IMR-90 (cell line): ENCODE measurements around the gene ULK1. TPM values are rescaled to one million over a fixed set of nuclear protein-coding genes. Genes with fewer than 3 reads are reported as not detected.

Source experiments
- ATAC-seq: fragments of 200-7000 bp; cut with Tn5 transposase; 2 replicates; pipeline ENCODE4 v1.9.1; 2020; ENCODE audit warnings: low read depth, mild to moderate bottlenecking, moderate library complexity
- BruUV-seq: library from RNA; stranded (reverse); fragments of 400-500 nt; replicated peaks from 2 replicates; lab custom pipeline; 2021; lab: Mats Ljungman, UMichigan
- CTCF ChIA-PET: fragments of 300-600 bp; formaldehyde crosslinking; extraction: SDS; loops from one replicate; lab custom pipeline; 2021; ENCODE audit warnings: antibody characterized with exemption; lab: Yijun Ruan, JAX
- POLR2A ChIA-PET: fragments of 300-600 bp; sonication (Branson Sonifier 250); formaldehyde crosslinking; loops from one replicate; lab custom pipeline; 2022; ENCODE audit warnings: antibody characterized with exemption; ENCODE audit not compliant: unreplicated experiment; lab: Charles Lee
- DNase-seq: peaks from one replicate; pipeline ENCODE4 v3.0.0; 2013
- H2AFZ ChIP-seq: replicated peaks from 2 replicates; pipeline ENCODE3; 2013; ENCODE audit warnings: low read length, mild to moderate bottlenecking; ENCODE audit not compliant: poor library complexity
- H2AK5ac ChIP-seq: 2 replicates; pipeline ENCODE4 v1.6.1; 2013; ENCODE audit warnings: low read depth, low read length, inconsistent platforms
- H2AK9ac ChIP-seq: replicated peaks from 2 replicates; pipeline ENCODE3; 2013; ENCODE audit warnings: mild to moderate bottlenecking, low read depth, low read length, moderate library complexity; ENCODE audit not compliant: poor library complexity
- H2BK120ac ChIP-seq: 2 replicates; pipeline ENCODE4 v1.6.1; 2013; ENCODE audit warnings: low read depth, low read length, inconsistent platforms
- H2BK15ac ChIP-seq: 3 replicates; pipeline ENCODE4 v1.6.1; 2013; ENCODE audit warnings: low read depth, low read length, inconsistent platforms
- H2BK20ac ChIP-seq: 2 replicates; pipeline ENCODE4 v1.6.1; 2013; ENCODE audit warnings: low read depth, mild to moderate bottlenecking, inconsistent platforms, low read length, moderate library complexity
- H2BK5ac ChIP-seq: 2 replicates; pipeline ENCODE4 v1.6.1; 2013; ENCODE audit warnings: mild to moderate bottlenecking, low read depth, low read length, inconsistent platforms; ENCODE audit not compliant: poor library complexity, severe bottlenecking
- H3K14ac ChIP-seq: replicated peaks from 2 replicates; pipeline ENCODE4 v1.6.1; 2013; ENCODE audit warnings: low read depth, low read length, inconsistent platforms
- H3K18ac ChIP-seq: 2 replicates; pipeline ENCODE4 v1.6.1; 2013; ENCODE audit warnings: low read depth, low read length, control low read depth
- H3K23ac ChIP-seq: 2 replicates; pipeline ENCODE4 v1.6.1; 2013; ENCODE audit warnings: low read depth, low read length, inconsistent platforms
- H3K27ac ChIP-seq: 2 replicates; pipeline ENCODE4 v1.5.1; 2013; ENCODE audit warnings: mild to moderate bottlenecking, control low read depth, low read length; ENCODE audit not compliant: insufficient read depth
- H3K27me3 ChIP-seq: 2 replicates; pipeline ENCODE4 v1.6.1; 2013; ENCODE audit warnings: low read length; ENCODE audit not compliant: control insufficient read depth, insufficient read depth
- H3K36me3 ChIP-seq: 2 replicates; pipeline ENCODE4 v1.6.1; 2013; ENCODE audit warnings: low read length, mixed read lengths; ENCODE audit not compliant: control insufficient read depth, insufficient read depth
- H3K4ac ChIP-seq: 2 replicates; pipeline ENCODE4 v1.6.1; 2013; ENCODE audit warnings: low read depth, low read length, inconsistent platforms
- H3K4me1 ChIP-seq: 2 replicates; pipeline ENCODE4 v1.6.1; 2013; ENCODE audit warnings: low read length, mixed read lengths; ENCODE audit not compliant: control insufficient read depth, insufficient read depth
- H3K4me2 ChIP-seq: 2 replicates; pipeline ENCODE4 v1.6.1; 2013; ENCODE audit warnings: low read depth, mild to moderate bottlenecking, control low read depth, low read length, moderate library complexity
- H3K4me3 ChIP-seq: 2 replicates; pipeline ENCODE4 v1.5.1; 2013; ENCODE audit warnings: low read depth, mild to moderate bottlenecking, control low read depth, low read length, moderate library complexity; ENCODE audit not compliant: insufficient read depth
- H3K56ac ChIP-seq: 2 replicates; pipeline ENCODE4 v1.6.1; 2013; ENCODE audit warnings: low read length, inconsistent platforms; ENCODE audit not compliant: insufficient read depth; ENCODE audit errors: extremely low read depth
- H3K79me1 ChIP-seq, 2 experiments: 2 replicates each; pipeline ENCODE4 v1.6.1; 2013; ENCODE audit warnings: low read length in 2 of 2, inconsistent platforms in 1 of 2, low read depth in 1 of 2
- H3K9ac ChIP-seq: 2 replicates; pipeline ENCODE4 v1.6.1; 2013; ENCODE audit warnings: low read depth, low read length, control low read depth
- H3K9me1 ChIP-seq: 2 replicates; pipeline ENCODE4 v1.6.1; 2013; ENCODE audit warnings: low read length, inconsistent platforms; ENCODE audit not compliant: insufficient read depth
- H3K9me3 ChIP-seq: 2 replicates; pipeline ENCODE4 v1.6.1; 2013; ENCODE audit warnings: low read length; ENCODE audit not compliant: control insufficient read depth, insufficient read depth
- H4K20me1 ChIP-seq: 2 replicates; pipeline ENCODE4 v1.6.1; 2013; ENCODE audit warnings: low read length, inconsistent platforms; ENCODE audit not compliant: insufficient read depth
- H4K5ac ChIP-seq: 2 replicates; pipeline ENCODE4 v1.6.1; 2013; ENCODE audit warnings: mild to moderate bottlenecking, low read depth, low read length, control low read depth
- H4K8ac ChIP-seq, 2 experiments: 2 replicates each; pipeline ENCODE4 v1.6.1; 2013; ENCODE audit warnings: low read depth in 2 of 2, low read length in 2 of 2, control low read depth in 1 of 2, inconsistent platforms in 1 of 2
- H4K91ac ChIP-seq: 2 replicates; pipeline ENCODE4 v1.6.1; 2013; ENCODE audit warnings: low read depth, low read length, inconsistent platforms; ENCODE audit not compliant: insufficient read depth
- CHD1 ChIP-seq: IDR thresholded peaks from 2 replicates; pipeline ENCODE4 v1.6.1; 2012; ENCODE audit warnings: low read depth, low read length, improper control_type of control experiment
- MAFK ChIP-seq: IDR thresholded peaks from 2 replicates; pipeline ENCODE4 v1.6.1; 2012; ENCODE audit warnings: low read depth, low read length, improper control_type of control experiment
- POLR2A ChIP-seq: IDR thresholded peaks from 2 replicates; pipeline ENCODE4 v1.6.1; 2012; ENCODE audit warnings: mild to moderate bottlenecking, low read depth, low read length
- RAD21 ChIP-seq: IDR thresholded peaks from 2 replicates; pipeline ENCODE4 v1.6.1; 2012; ENCODE audit warnings: low read length, improper control_type of control experiment
- RFX5 ChIP-seq: IDR thresholded peaks from 2 replicates; pipeline ENCODE4 v1.8.0; 2012; ENCODE audit warnings: low read depth, mild to moderate bottlenecking, low read length, moderate library complexity
- SMC3 ChIP-seq: fragments of 150-350 bp; IDR thresholded peaks from 2 replicates; pipeline ENCODE4 v1.6.1; 2016; ENCODE audit warnings: low read depth, mild to moderate bottlenecking, antibody characterized with exemption, low read length, moderate library complexity
- WGBS, 2 experiments: methylation state at CpG; one replicate each; pipeline versions ENCODE4 v1.1.5 to v1.1.7; 2013; ENCODE audit warnings: missing lambda C conversion rate in 2 of 2; ENCODE audit not compliant: insufficient read length in 1 of 2; ENCODE audit errors: extremely low coverage in 2 of 2; 5-methylcytosine and 5-hydroxymethylcytosine counted together
- dilution Hi-C: fragments of 300-500 bp; cut with HindIII; formaldehyde crosslinking; loops from one replicate; pipeline ENCODE4 v1.14.3; 2018; ENCODE audit warnings: low sequenced_read_pairs; ENCODE audit not compliant: unreplicated experiment
- in situ Hi-C: fragments of 300-500 bp; cut with MboI; formaldehyde crosslinking; loops from 3 replicates; pipeline ENCODE4 v1.14.3; 2019; ENCODE audit warnings: low sequenced_read_pairs, inconsistent platforms, mixed read lengths
- intact Hi-C: fragments of 100-400 bp; cut with micrococcal nuclease; formaldehyde crosslinking; loops from 2 replicates; pipeline ENCODE4 v1.10.0; 2022
- polyA plus RNA-seq, 3 experiments: library from polyadenylated mRNA; depleted of rRNA; stranded (reverse); fragments of >200 nt; gene quantifications; 2 replicates each; pipeline ENCODE4 v1.2.3, GENCODE V29; 2012; ENCODE audit warnings: low replicate concordance in 1 of 3
- total RNA-seq: library from RNA; depleted of rRNA; stranded (reverse); fragments of >200 nt; gene quantifications from 2 replicates; pipeline ENCODE4 v1.2.3, GENCODE V29; 2012

The ULK1 gene
- total and polyA plus RNA-seq, 2 of the 4 experiments (the other 2 are of a cell fraction) = 1.8 to 19.2 TPM

- Histone ChIP-seq H4K5ac (no peak overlapping the region), H2BK120ac (no peak overlapping the region), H3K9me3 (no peaks in the 10 kb centered on the region), H3K4ac (no peak overlapping the region), H3K9ac (no peak overlapping the region), H2AFZ (peak overlapping the region; percentile 49), H3K36me3 (no peaks in the 10 kb centered on the region), H3K9me1 (peaks cover 5% of the 10 kb centered on the region), H2BK5ac (no peak overlapping the region), H2BK20ac (no peak overlapping the region), H3K4me2 (no peak overlapping the region), H2AK9ac (no peak overlapping the region), H3K79me1 (no peaks in the 10 kb centered on the region), H3K14ac (no peak overlapping the region), H2BK15ac (no peak overlapping the region), H3K23ac (no peak overlapping the region), H3K4me3 (no peak overlapping the region), H4K8ac (no peak overlapping the region), H3K56ac (no peak overlapping the region), H4K91ac (no peak overlapping the region), H2AK5ac (no peak overlapping the region), H3K27me3 (no peaks in the 10 kb centered on the region), H4K20me1 (no peaks in the 10 kb centered on the region), H3K18ac (no peak overlapping the region), H3K27ac (no peak overlapping the region), H3K4me1 (peaks cover 4% of the 10 kb centered on the region; the same call in 1 of the 2 replicates)
- TF ChIP-seq RFX5 (no peak), RAD21 (no peak), CHD1 (no peak), POLR2A (no peak), SMC3 (no peak), MAFK (no peak)
- in situ Hi-C loops (no loop called here), dilution Hi-C loops (no loop called here), intact Hi-C loops (no loop called here)
- DNase-seq (no peak), ATAC-seq (no peak)
- POLR2A ChIA-PET = no interaction called here
- 89% methylated on average over 14 of the region's 28 CpGs; no CpG with 5 or more reads in 1 of the 2 experiments for WGBS, 2 experiments
- no TSS peak for BruUV-seq
- CTCF ChIA-PET = no interaction called here
Observed at GRCh38 chr12:131867891-131868675, 26.3 kb upstream of the ULK1 start.
